Dermis blood vessel endothelial cell (primary cell): ENCODE measurements around the gene ZMIZ2. TPM values are rescaled to one million over a fixed set of nuclear protein-coding genes. Genes with fewer than 3 reads are reported as not detected.
"Not testable (repeated sequence)": the region's sequence is repeated elsewhere in the genome, so short reads cannot be mapped to it uniquely, and the experiment has no call there.

Source experiments
- DNase-seq: peaks from one replicate; pipeline ENCODE4 v3.0.0; 2010
- total RNA-seq: library from RNA; depleted of rRNA; stranded (reverse); fragments of >200 nt; gene quantifications from 2 replicates; pipeline ENCODE4 v1.2.3, GENCODE V29; 2014

Gene ZMIZ2
- 10.5 and 10.6 TPM in 2 replicates for total RNA-seq

DNA sequence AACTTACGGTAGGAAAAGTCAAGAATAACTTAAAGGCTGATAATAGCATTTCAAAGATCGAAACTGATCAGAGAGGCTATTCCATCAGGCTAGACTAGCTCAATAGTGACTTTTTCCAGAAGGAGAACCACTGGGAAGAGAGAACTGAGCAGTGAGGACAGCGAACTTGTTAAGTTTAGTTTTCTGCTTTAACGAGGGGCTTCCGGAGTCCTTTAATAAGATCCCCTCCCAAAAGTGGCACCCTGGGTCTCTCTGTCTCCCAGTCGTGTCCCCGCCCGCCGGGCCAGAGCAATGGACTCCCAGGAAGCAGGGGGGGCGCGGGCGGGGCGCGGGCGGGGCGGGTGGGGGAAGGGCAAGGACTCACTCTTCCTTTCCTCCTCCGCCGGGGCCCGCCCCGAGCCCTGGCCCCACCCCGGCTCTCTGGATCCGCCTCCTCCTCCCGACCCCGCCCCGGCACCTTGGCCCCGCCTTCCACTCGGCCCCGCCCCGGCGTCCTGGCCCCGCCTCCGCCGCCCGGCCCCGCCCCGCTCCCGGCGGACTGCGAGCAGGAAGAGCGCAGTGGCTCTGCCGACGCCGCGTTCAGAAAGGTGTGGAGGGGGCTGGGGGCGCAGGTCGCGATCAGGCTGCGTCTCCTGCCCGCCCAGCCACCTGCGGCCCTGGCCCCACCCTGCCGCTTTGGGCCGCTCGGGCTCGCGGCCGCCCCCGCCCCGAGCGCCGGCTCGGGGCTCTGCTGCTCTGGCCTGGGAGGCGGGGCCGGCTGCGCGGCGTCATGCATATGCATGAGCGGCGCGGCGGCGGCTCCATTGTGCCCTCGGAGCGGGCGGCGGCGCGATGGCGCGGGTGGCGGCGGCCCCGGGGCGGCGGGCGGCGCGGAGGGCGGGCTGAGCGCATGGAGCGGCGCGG, at the start of gene ZMIZ2:
ZMIZ2 (plus strand) TSS at position 803 of the 903 bp plus-strand sequence. CDS start 7,403 bp downstream, outside the sequence.
- peak; percentile 91 for DNase-seq

DNA sequence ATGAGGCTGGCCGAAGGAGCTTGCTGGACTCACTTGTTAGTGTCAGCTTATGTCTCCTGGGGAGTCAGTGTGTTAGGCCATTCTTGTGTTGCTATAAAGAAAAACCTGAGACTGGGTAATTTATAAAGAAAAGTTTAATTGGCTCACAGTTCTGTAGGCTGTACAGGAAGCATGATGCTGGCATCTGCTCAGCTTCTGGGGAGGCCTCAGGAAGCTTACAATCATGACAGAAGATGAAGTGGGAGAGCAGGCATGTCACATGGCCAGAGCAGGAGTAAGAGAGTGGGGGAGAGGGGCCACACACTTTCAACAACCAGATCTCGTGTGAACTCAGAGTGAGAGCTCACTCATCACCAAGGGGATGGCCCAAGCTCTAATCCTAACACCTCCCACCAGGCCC, 49.0 kb upstream of the ZMIZ2 start:
- DNase-seq = not testable (repeated sequence)

GRCh38 chr7:44700322-44700721, 48.3 kb upstream of the ZMIZ2 start:
- DNase-seq = no peak

GRCh38 chr7:44703391-44703790, 45.3 kb upstream of the ZMIZ2 start:
- DNase-seq = not testable (repeated sequence)

DNA sequence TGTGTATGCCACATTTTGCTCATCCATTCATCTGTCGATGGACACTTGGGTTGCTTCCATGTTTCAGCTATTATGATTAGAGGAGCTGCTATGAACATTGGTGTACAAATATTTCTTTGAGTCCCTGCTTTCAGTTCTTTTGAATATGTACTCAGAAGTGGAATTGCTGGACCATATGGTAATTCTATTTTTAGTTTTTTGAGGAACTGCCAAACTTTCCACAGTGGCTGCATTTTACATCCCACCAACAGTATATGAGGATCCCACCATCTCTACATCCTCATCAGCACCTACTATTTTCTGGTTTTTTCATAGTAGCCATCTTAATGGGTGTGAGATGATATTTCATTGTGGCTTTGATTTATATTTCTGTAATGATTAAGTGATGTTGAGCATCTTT, 44.7 kb upstream of the ZMIZ2 start:
- no peak for DNase-seq

DNA sequence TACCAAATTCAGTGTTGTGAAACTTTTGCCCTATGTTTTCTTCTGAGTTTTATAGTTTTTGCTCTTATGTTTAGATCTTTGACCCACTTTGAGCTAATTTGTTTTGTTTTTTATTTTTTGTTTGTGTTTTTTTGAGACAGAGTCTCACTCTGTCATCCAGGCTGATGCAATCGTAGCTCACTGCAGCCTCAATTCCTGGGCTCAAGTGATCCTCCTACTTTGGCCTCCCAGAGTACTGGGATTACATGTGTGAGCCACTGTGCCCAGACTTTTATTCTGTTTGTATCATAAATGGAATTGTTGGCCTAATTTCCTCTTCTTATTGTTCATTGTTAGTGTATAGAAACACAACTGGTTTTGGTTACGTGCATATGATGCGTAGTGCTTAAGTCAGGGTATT, 43.2 kb upstream of the ZMIZ2 start:
- DNase-seq = no peak

GRCh38 chr7:44706788-44707557, 41.7 kb upstream of the ZMIZ2 start:
- DNase-seq = no peak

DNA sequence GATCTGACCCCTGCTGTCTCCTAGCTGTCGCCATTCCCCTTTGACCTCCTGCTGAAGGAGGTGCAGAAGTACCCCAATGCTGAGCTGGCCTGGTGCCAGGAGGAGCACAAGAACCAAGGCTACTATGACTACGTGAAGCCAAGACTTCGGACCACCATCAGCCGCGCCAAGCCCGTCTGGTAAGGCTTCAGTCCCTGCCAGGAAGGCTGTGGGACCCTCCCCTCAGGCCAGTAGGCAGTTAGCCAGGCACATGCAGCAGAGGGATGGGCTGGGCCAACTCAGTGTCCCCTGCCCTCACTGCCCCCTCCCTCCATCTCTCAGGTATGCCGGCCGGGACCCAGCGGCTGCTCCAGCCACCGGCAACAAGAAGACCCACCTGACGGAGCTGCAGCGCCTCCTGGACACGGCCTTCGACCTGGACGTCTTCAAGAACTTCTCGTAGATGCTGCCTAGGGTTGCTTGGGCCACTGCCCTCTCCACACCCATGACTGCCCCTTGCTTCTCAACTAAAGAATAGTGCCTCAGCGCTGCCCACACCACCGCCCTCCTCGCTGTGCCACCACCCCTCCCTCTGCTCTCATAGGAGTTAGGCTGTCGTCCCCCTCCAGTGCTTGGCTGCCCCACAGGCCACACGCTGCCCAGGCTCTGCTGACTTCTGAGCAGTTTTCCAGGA, 41.0 kb upstream of the ZMIZ2 start:
- no peak for DNase-seq

DNA sequence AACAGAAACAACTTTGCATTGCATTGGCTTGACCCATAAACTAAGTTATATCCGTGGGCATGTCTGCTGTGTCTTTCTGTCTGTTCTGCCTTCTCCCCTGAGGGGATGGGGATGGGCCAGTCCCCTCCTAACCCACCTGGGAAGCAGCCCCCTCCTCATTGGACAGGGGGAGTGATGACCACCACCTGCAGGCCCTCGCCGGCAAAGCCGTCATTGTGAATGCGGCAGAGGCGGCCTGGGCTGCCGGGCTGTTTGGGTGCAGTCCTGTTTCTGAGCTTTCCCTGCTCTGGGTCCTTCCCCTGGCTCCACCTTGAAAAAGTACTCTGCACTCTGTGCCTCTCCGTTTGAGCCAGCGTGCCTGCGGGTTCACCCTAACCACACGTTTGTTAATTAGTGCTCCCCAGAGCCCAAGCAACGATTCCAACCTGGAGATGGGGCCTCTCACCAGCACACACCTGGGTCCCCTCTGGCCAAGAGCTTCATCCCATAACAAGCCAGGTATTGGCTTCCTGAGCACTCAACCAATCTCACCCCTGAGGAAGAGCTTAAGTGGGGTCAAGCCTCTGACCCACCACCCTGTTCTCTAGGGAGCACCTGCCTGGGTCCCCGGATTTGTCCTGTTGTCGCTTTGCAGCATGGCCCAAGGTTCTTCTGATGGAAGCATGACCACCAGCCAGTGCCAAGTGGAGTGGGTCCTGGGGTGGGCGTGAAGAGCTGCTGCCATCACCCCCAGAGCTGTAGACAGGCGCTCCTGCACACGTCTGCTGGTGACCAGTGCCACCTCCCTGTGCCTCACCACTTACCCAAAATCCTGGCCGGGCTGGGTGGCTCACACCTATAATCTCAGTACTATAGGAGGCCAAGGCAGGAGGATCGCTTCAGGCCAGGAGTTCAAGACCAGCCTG, 39.4 kb upstream of the ZMIZ2 start:
- DNase-seq = no peak

- DNase-seq = no peak
These were observed 38.6 kb upstream of the ZMIZ2 start for GRCh38 chr7:44709945-44710596.

GRCh38 chr7:44711528-44711927, 37.1 kb upstream of the ZMIZ2 start:
- DNase-seq = no peak

- DNase-seq = no peak
These were observed 36.6 kb upstream of the ZMIZ2 start for GRCh38 chr7:44712012-44712411.

DNA sequence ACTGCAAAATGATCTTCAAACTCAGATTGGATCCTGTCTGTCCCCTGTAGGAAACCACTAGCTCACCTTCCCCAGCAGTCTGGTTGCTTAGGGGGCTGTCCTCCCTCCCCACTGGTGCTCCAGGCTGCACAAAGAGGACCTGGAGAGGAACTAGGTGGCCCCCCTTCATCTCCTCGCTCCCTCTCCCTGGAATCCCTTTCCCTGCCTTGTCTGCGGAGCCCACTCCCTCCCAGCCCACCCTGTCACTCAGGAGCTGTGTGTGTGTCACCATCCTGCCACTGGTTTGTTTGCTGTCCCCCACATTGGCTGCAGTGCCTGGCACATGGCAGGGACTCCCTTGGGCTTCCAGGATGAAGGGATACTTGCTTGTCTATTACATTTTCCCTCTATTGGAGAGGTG, 35.5 kb upstream of the ZMIZ2 start:
- DNase-seq = no peak

DNA sequence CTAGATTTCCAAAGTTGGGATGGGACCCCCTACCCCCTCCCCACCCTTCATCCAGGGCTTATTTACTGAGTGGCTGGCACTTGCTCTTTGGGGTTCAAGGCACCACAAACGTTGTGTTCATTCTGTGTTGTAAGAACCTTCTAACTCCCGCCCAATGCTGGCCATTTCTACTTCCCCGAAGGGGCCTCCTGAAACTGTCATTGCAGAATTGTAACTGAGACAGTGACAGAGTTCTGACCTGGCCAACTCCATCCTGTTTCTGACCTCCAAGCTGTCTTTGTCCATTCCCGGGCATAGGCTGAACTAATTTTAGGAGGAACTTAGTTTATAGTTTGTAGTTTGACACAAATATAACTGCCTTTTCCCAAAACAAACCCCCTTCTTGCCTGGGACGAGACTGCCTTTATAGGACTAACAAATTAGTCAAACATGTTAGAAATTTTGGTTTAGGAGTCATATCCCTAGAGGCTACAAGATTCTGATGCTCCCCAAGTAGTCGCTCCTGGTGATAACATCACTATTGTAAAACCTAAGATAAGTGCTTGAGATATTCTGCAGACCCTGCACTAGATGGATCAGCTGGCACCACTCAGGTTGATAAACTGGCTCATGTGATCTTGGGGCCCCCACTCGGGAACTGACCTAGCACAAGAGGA, 34.8 kb upstream of the ZMIZ2 start:
- DNase-seq = no peak

DNA sequence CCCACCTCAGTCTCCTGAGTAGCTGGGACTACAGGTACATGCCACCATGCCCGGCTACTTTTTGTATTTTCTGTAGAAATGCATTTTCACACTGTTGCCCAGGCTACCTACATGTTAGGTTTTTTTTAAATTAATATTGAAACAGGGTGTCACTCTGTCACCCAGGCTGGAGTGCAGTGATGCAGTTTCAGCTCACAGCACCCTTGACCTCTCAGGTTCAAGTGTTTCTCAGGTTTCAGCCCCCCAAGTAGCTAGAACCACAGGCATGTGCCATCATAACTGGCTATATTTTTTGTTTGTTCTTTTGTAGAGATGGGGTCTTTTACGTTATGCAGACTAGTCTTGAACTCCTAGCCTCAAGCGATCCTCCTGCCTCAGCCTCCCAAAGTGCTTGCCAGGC, 32.4 kb upstream of the ZMIZ2 start:
- no peak for DNase-seq

GRCh38 chr7:44720301-44720700, 28.3 kb upstream of the ZMIZ2 start:
- DNase-seq = no peak

DNA sequence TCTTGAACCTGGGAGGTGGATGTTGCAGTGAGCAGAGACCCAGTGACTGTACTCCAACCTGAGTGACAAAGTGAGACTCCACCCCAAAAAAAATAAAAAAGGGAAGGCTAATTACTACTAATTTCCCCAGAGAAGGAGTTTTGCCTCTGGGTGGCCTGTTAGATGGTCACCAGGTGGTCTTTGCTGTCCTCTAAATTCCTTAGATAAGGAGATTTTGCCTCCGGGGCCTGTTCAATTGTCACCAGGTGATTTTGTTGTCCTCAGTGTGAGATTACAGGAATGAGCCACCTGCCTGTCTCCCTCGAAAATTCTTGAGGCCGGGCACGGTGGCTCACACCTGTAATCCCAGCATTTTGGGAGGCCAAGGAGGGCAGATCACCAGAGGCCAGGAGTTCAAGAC, 24.4 kb upstream of the ZMIZ2 start:
- DNase-seq = no peak

DNA sequence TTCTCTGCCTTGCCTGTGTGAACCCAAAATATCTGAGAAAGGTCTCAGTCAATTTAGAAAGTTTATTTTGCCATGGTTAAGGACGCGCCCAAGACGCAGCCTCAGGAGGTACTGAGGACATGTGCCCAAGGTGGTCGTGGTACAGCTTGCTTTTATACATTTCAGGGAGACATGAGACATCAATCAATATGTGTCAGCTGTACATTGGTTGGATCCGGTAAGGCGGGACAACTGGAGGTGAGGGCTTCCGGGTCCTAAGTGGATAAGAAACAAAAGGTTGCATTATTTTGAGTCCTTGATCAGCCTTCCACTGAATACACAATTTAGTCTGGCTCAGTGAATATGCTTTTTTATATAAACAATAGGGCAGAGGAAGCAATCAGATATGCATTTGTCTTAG, 22.4 kb upstream of the ZMIZ2 start:
- DNase-seq = not testable (repeated sequence)

- peak; percentile 56 for DNase-seq
These were observed 21.3 kb upstream of the ZMIZ2 start for GRCh38 chr7:44727158-44727936.

GRCh38 chr7:44727937-44728262, 20.7 kb upstream of the ZMIZ2 start:
- DNase-seq = no peak
